Measurements from ENCODE around the gene PODXL.

DNA sequence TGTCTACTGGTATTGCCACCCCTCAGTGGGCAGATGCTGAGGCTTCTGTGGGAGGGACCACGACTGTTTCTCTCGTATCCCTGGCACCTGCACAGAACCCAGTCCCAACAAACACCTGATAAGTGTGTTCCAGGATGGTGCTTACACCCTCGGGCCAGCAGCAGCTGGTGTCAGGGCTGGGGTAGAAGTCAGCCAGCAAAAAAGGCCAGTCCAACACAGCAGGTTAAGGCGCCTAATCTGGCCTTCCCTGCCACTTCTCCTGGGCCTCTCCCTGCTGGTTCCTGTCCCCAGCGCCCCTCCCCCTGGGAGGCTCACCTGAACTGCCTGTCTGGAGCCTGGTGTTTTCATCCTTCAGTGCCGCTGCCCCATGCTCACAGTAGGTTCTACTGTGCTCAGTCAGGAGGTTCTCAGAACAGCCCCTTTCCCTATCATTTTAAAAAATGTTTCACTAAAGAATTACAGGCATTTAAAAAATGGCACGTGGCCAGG lies 20.0 kb downstream of the PODXL start:
- TF ChIP-seq, protein P1, sequence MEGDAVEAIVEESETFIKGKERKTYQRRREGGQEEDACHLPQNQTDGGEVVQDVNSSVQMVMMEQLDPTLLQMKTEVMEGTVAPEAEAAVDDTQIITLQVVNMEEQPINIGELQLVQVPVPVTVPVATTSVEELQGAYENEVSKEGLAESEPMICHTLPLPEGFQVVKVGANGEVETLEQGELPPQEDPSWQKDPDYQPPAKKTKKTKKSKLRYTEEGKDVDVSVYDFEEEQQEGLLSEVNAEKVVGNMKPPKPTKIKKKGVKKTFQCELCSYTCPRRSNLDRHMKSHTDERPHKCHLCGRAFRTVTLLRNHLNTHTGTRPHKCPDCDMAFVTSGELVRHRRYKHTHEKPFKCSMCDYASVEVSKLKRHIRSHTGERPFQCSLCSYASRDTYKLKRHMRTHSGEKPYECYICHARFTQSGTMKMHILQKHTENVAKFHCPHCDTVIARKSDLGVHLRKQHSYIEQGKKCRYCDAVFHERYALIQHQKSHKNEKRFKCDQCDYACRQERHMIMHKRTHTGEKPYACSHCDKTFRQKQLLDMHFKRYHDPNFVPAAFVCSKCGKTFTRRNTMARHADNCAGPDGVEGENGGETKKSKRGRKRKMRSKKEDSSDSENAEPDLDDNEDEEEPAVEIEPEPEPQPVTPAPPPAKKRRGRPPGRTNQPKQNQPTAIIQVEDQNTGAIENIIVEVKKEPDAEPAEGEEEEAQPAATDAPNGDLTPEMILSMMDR (IDR thresholded peaks at IDR 0.05; ENCODE audit: poor library complexity, severe bottlenecking), result no peak
- TF ChIP-seq EP300 (conservative IDR thresholded peaks at IDR 0.05; ENCODE audit: poor library complexity, severe bottlenecking) (no peak), SMC3 (conservative IDR thresholded peaks at IDR 0.05; ENCODE audit: poor library complexity) (no peak)

Measured in neural cell (in vitro differentiated cells).